ENCODE measurements around the gene ARL14EPL.
A peak's percentile ranks its signal among the peaks of the same experiment; 100 is the strongest.

DNA sequence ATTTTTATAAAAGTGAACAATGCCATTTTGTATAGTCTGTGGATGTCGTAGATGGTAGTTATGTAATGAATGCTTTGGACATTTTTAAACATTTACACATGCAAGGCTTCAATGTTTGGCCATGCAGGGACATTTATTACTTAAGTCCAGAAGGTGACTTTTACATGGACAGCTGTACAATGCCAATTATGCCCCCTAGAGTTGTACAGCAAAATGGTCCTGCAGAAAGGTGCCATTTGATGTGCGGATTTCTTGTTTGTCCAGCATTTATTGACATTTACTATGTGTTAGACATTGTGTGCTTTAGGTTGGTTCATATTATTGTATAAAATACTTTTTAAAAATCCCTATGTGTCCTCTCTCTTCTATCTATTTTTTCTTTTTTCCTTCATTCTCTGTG lies 30.1 kb downstream of the ARL14EPL start:
- TF ChIP-seq, protein P1, sequence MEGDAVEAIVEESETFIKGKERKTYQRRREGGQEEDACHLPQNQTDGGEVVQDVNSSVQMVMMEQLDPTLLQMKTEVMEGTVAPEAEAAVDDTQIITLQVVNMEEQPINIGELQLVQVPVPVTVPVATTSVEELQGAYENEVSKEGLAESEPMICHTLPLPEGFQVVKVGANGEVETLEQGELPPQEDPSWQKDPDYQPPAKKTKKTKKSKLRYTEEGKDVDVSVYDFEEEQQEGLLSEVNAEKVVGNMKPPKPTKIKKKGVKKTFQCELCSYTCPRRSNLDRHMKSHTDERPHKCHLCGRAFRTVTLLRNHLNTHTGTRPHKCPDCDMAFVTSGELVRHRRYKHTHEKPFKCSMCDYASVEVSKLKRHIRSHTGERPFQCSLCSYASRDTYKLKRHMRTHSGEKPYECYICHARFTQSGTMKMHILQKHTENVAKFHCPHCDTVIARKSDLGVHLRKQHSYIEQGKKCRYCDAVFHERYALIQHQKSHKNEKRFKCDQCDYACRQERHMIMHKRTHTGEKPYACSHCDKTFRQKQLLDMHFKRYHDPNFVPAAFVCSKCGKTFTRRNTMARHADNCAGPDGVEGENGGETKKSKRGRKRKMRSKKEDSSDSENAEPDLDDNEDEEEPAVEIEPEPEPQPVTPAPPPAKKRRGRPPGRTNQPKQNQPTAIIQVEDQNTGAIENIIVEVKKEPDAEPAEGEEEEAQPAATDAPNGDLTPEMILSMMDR (conservative IDR thresholded peaks at IDR 0.05; ENCODE audit: low read length): peak; percentile 40
- TF ChIP-seq EZH2phosphoT487 (IDR thresholded peaks at IDR 0.05; ENCODE audit: borderline replicate concordance, low read depth, low read length): no peak

All from OCI-LY7 (cell line).